ENCODE results near the gene EDN2. TPM values are rescaled to one million over a fixed set of nuclear protein-coding genes. Genes with fewer than 3 reads are reported as not detected.
A peak's percentile ranks its signal among the peaks of the same experiment; 100 is the strongest.

Gene EDN2
- total and polyA plus RNA-seq, 2 donors from 2014 or later: 2.3 to 2.9 TPM

GRCh38 chr1:41500781-41501518, 16.5 kb upstream of the EDN2 start:
- no peaks in the 10 kb centered on the region for H3K9me3 ChIP-seq (ENCODE audit: control insufficient read depth in 2 of 3, insufficient read depth in 1 of 3, low read length in 3 of 3)
- H3K9ac ChIP-seq (ENCODE audit: low read length in 3 of 3): peak overlapping the region in 1 of 3 donors; percentile 69
- H3K27ac ChIP-seq (ENCODE audit: low read depth in 2 of 2, low read length in 2 of 2): peak overlapping the region; percentile 81 to 86
- no peak overlapping the region for H3K4me3 ChIP-seq (ENCODE audit: low read length in 3 of 3)
- peaks cover 0 to 35% (median 23%) of the 10 kb centered on the region in 3 donors for H3K4me1 ChIP-seq (ENCODE audit: control insufficient read depth in 2 of 3, insufficient read depth in 2 of 3, low read depth in 1 of 3, low read length in 3 of 3)
- no peaks in the 10 kb centered on the region for H3K36me3 ChIP-seq (ENCODE audit: control insufficient read depth in 2 of 3, insufficient read depth in 3 of 3, low read length in 3 of 3)
- DNase-seq (no peak), FAIRE-seq (no peak)
- H3K27me3 ChIP-seq (ENCODE audit: control insufficient read depth, insufficient read depth, low read length): no peaks in the 10 kb centered on the region
- TF ChIP-seq CTCF (IDR thresholded peaks at IDR 0.05; ENCODE audit: borderline replicate concordance, extremely low read depth, insufficient read depth): no peak
- intact Hi-C loops (cut with DNase I): no loop called here

DNA sequence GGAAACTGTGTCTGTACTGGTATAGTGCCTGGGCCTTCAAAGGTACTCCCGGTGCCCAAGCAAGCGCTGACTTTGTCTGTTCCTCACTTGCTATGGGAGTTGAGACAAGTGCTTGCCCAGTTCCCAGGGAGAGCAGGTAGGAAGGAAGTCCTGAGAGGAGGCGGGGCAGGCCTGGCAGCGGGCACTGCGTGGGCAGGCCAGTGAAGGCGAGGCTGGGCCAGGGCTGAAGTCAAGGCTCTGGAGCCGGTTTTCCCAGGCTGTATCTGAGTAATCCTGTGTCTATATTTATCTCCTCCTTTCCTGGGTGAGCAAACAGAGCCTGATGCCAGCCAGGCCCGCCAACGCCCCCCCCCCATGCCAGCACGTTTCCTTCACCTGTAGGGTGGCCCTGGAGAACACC, 15.9 kb upstream of the EDN2 start:
- Histone ChIP-seq H3K36me3 (ENCODE audit: control insufficient read depth in 2 of 3, insufficient read depth in 3 of 3, low read length in 3 of 3) (no peaks in the 10 kb centered on the region), H3K9ac (ENCODE audit: low read length in 3 of 3) (peak overlapping the region in 1 of 3 donors; percentile 69), H3K9me3 (ENCODE audit: control insufficient read depth in 2 of 3, insufficient read depth in 1 of 3, low read length in 3 of 3) (no peaks in the 10 kb centered on the region), H3K4me3 (ENCODE audit: low read length in 3 of 3) (no peak overlapping the region), H3K27ac (ENCODE audit: low read depth in 2 of 2, low read length in 2 of 2) (peak overlapping the region; percentile 81 to 86), H3K27me3 (ENCODE audit: control insufficient read depth, insufficient read depth, low read length) (no peaks in the 10 kb centered on the region), H3K4me1 (ENCODE audit: control insufficient read depth in 2 of 3, insufficient read depth in 2 of 3, low read depth in 1 of 3, low read length in 3 of 3) (peaks cover 0 to 39% (median 23%) of the 10 kb centered on the region in 3 donors)
- intact Hi-C loops (cut with DNase I): no loop called here
- TF ChIP-seq CTCF (IDR thresholded peaks at IDR 0.05; ENCODE audit: borderline replicate concordance, extremely low read depth, insufficient read depth): no peak
- peak in 1 of 5 donors; percentile 93 for DNase-seq
- no peak for FAIRE-seq

DNA sequence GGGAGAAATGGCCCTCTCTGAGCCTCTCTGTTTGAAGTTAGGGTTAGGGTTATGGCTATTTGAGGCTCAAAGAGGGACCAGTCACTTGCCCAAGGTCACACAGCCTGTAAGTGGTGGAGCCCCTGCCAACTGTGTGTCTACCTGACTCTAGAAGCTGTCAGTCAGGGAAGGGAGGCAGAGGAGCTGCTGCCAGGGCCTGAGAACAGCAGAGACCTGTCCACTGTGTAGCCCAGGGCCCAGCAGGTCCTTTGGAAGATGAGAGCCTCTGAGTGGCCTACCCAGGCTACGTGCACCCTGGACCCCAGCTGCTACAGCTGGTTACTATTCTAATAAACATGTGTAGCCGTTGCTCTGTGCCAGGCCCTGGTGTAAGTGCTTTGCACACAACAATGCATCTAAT, 15.1 kb upstream of the EDN2 start:
- no peak for DNase-seq
- H3K9ac ChIP-seq (ENCODE audit: low read length in 3 of 3): peak overlapping the region in 1 of 3 donors; percentile 46
- intact Hi-C loops (cut with DNase I): no loop called here

More for the DNA sequence above, 15.1 kb upstream of the EDN2 start:
- H3K9me3 ChIP-seq (ENCODE audit: control insufficient read depth in 2 of 3, insufficient read depth in 1 of 3, low read length in 3 of 3): no peaks in the 10 kb centered on the region
- FAIRE-seq: no peak
- no peaks in the 10 kb centered on the region for H3K27me3 ChIP-seq (ENCODE audit: control insufficient read depth, insufficient read depth, low read length)
- peaks cover 0 to 41% (median 23%) of the 10 kb centered on the region in 3 donors for H3K4me1 ChIP-seq (ENCODE audit: control insufficient read depth in 2 of 3, insufficient read depth in 2 of 3, low read depth in 1 of 3, low read length in 3 of 3)
- TF ChIP-seq CTCF (IDR thresholded peaks at IDR 0.05; ENCODE audit: borderline replicate concordance, extremely low read depth, insufficient read depth): no peak
- no peak overlapping the region for H3K4me3 ChIP-seq (ENCODE audit: low read length in 3 of 3)
- H3K36me3 ChIP-seq (ENCODE audit: control insufficient read depth in 2 of 3, insufficient read depth in 3 of 3, low read length in 3 of 3): no peaks in the 10 kb centered on the region
- H3K27ac ChIP-seq (ENCODE audit: low read depth in 2 of 2, low read length in 2 of 2): peak overlapping the region; percentile 4 to 61
